ENCODE results near the gene PHF24.

The PHF24 gene

DNA sequence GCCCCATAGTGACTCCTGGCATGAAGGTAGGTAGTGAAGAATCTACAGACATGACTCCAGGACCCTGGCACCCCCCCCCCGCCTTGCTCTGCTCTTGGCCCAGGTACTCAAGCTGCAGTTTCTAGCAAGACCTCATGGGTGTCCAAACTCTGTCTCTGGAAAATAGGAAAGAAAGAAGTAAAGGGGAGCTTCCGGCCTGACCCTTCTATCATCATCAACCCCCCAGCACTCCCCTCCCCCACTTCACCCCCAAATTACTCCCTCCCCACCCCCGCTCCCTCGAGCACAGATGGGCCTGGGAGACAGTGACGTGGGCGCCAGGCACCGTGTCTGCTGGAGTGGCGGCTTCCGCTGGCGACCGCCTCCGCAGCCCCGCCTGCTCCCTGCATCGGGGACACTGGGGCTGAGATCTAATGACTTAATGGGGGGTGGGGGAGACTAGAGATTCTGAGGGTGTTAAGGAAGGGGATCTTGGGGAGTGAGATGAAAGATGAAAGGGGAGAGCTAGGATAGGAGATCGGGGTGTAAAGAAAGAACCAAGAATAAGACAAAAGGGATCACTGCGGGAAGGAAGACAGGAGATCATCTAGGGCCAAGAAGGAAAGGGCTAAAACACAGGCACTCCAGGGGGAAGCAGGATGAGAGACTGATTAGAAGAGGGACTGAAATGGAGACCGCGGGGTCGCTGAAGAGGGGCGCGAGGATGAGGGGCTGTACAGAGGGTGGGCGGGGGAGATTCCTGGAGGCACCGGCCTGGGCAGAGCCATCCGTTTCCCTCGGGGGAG is 30.3 kb downstream of the PHF24 start:
- no peak for DNase-seq (ENCODE audit: extremely low read depth, low read depth)

DNA sequence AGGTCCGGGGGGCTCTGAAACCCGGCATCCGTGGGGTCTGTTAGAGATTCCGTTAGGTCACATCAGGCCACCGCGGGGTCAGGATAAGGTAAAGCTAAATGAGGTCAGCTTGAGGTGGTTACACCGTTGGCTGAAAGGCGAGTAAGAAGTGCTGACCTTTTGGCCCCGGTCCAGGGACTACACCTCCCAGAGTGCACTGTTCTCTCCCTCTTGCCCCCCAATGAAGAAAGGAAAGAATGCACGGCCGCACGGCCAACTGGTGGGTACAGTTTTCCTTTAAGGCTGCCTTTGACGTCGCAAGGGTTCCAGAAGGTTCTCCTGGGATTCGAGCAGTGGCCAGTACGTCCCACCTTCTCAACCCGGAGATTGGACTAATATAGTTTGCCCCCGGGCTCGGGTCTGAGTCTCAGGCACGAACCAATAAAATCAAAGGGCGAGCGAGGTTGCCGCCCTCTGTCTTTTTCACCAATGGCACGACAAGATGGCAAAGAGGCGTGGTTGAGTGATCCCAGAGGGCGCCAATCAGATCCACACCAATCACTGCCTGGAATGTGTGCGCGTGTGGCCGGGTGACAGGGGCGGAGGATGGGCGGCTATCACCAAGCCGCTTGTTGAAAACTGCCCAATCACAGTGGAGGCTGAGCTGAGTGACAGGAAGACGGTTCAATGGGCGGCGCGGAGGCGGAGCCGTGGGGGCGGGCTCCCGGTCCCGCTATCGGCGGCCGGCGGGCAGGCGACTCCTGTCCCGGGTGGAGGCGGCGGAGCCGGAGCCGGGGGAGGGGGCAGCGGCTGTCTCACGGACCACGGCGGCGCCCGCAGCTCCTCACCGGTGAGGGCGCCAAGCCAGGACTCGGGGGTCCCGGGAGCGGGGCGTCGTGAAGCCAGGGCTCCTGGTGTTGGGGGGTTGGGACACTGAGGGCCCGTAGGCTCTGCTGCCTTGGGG is 31.2 kb downstream of the PHF24 start, which contains the start of gene DNAJB5:
Gene DNAJB5, plus strand, starts transcription at position 743 of the 943 bp plus-strand sequence. CDS start 886 bp downstream, outside the sequence.
- TF ChIP-seq, protein P1, sequence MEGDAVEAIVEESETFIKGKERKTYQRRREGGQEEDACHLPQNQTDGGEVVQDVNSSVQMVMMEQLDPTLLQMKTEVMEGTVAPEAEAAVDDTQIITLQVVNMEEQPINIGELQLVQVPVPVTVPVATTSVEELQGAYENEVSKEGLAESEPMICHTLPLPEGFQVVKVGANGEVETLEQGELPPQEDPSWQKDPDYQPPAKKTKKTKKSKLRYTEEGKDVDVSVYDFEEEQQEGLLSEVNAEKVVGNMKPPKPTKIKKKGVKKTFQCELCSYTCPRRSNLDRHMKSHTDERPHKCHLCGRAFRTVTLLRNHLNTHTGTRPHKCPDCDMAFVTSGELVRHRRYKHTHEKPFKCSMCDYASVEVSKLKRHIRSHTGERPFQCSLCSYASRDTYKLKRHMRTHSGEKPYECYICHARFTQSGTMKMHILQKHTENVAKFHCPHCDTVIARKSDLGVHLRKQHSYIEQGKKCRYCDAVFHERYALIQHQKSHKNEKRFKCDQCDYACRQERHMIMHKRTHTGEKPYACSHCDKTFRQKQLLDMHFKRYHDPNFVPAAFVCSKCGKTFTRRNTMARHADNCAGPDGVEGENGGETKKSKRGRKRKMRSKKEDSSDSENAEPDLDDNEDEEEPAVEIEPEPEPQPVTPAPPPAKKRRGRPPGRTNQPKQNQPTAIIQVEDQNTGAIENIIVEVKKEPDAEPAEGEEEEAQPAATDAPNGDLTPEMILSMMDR (IDR thresholded peaks at IDR 0.05; ENCODE audit: low read depth, low read length, missing control alignments): no peak
- peak within 1 kb of the TSS; percentile 60 for H3K4me3 ChIP-seq (replicated peaks; ENCODE audit: low read depth, low read length)
- peak; percentile 99 for DNase-seq (ENCODE audit: extremely low read depth, low read depth)

More for the DNA sequence above, 30.3 kb downstream of the PHF24 start:
- peak overlapping the region; percentile 60 for H3K4me3 ChIP-seq (replicated peaks; ENCODE audit: low read depth, low read length)
- TF ChIP-seq, protein P1 (IDR thresholded peaks at IDR 0.05; ENCODE audit: low read depth, low read length, missing control alignments): no peak

DNA sequence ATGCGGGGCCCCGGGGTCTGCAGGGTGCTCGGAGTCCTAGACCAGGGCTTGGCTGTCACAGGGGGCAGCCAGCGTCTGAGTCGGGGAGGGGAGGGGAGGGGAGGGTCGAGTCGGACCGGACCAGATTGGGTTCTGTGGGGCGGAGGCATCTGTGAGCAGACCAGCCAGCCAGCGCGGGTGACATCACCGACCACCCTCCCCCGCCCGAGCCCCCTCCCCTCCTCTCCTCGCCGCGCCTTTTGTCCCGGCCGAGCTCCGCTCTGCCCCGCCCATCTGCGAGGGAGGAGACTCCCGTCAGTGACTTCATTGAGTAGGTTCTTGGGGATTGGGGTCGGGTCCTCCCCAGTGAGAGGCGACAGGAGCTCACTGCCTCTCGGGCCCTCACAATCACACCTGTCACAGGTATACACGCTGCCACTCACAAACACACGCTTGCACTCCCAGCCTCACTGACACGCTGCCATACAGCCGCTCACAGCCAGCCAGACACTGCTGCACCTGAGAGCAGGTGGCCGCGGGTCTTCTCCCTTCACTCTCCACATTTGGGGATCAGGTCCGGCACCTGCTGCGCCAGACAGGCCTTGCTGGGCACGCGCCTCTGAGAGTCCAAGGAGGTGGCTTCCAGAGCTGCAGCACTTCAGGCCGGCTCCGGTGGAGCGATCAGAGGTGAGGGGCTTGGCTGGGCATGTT is 32.0 kb downstream of the PHF24 start:
- peak overlapping the region; percentile 60 for H3K4me3 ChIP-seq (replicated peaks; ENCODE audit: low read depth, low read length)
- DNase-seq (ENCODE audit: extremely low read depth, low read depth): no peak
- TF ChIP-seq, protein P1 (IDR thresholded peaks at IDR 0.05; ENCODE audit: low read depth, low read length, missing control alignments): no peak

DNA sequence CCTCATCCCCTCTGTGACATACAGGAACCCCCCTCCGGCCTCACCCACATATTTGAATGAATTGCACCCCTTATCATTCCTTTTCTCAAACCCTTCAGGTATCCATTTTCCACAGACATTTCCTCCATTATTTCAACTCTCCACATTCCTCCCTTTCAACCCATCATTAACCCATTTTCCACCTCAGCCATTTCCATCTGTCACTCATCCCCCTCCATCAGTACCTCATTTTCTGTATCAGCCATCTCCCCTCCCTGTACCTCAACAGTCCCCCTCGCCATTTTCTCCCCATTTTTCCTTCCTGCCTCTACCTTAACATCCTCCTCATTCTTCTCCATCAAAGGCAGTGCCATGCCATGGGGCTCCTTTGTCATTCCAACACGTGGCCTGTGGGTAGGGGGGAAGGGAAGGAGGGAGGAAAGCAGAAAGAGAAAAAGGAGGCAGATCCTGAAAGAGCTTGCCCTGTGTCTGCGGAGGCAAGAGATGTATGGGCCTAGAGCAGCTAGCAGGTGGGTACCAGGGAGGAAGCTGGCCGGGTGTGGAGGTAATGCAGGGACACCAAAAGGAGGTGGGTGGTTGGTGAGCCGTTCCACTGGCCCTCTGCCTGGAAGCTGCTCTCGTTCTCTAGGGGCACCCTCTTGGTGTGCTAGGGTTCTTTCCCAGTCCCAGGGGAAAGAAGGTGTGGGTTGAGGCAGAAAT is 33.0 kb downstream of the PHF24 start:
- TF ChIP-seq, protein P1 (IDR thresholded peaks at IDR 0.05; ENCODE audit: low read depth, low read length, missing control alignments): no peak
- no peak for DNase-seq (ENCODE audit: extremely low read depth, low read depth)
- H3K4me3 ChIP-seq (replicated peaks; ENCODE audit: low read depth, low read length): no peak overlapping the region

DNA sequence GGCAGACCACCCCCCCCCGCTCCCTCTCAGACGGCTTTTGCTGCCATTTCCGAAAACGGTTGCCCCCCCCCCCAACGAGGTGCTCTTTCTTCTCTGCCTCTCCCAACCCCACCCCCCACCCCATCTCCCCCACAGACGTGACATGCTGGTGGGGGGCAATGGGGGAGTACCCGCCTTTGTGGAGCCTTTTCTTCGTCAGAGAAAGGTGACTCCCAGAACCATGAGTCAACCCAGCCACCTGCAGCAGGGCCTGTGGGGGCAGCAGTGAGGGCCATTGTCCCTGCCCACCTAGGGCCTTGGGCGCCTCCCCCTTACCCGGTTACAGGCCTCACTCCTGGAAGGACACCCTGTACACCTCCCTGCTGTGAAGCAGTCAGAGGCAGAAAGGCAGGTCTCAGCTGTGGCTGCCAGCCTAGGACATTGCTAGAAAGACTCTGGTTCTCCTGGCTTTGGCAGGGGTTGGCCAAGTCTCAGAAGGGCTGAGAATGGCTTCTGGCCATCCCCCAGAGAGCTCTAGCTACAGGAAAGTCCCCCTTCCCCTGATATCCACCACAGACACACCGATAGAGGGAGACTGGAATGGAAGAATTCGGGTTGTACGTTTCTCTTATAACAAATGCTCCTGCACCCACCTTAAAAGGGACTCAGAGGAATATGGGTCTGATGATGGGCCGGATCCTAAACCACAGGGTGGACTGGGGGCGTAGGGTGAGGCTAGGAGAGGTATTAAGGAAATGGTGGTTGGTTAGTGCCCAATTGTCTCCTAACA is 33.7 kb downstream of the PHF24 start:
- no peak overlapping the region for H3K4me3 ChIP-seq (replicated peaks; ENCODE audit: low read depth, low read length)
- TF ChIP-seq, protein P1 (IDR thresholded peaks at IDR 0.05; ENCODE audit: low read depth, low read length, missing control alignments): no peak
- DNase-seq (ENCODE audit: extremely low read depth, low read depth): no peak
